ENCODE data around the gene FARS2. TPM values are rescaled to one million over a fixed set of nuclear protein-coding genes. Genes with fewer than 3 reads are reported as not detected.

Gene FARS2
- total and polyA plus RNA-seq, 9 of the 15 experiments (the other 6 are each of a cell fraction or from before 2014, with no cell fraction given), result 16.5 to 62.2 (median 27.0) TPM

DNA sequence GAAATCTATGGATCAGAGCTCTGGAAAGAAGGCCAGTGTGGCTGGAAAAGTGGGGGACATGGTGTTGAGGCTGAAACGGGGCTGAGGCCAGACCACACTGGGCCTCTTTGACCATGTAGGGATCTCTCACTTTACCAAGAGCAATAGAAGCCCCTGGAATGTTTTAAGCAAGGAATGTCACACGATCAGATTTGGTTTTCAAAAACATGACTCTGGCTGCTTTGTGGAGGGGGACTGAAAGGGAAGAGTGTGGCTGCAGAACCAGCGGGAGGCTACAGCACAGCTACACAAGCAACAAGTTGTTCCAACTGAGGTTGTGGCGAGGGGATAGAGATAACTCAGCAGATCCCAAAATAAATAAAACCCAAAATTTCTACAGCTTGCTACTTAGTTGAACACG is 399.5 kb downstream of the FARS2 start (continued):
- TF ChIP-seq MCM7 (IDR thresholded peaks at IDR 0.05), result no peak
- TF ChIP-seq GATAD2A (IDR thresholded peaks at IDR 0.05), result no peak
- TF ChIP-seq NFE2L1 (tag; IDR thresholded peaks at IDR 0.05; ENCODE audit: borderline replicate concordance, low read depth), result no peak
- no peak for TF ChIP-seq XRCC3 (IDR thresholded peaks at IDR 0.05)
- no peak for TF ChIP-seq SMARCB1 (IDR thresholded peaks at IDR 0.05; ENCODE audit: insufficient read length, low read depth)
- TF ChIP-seq, protein P1, sequence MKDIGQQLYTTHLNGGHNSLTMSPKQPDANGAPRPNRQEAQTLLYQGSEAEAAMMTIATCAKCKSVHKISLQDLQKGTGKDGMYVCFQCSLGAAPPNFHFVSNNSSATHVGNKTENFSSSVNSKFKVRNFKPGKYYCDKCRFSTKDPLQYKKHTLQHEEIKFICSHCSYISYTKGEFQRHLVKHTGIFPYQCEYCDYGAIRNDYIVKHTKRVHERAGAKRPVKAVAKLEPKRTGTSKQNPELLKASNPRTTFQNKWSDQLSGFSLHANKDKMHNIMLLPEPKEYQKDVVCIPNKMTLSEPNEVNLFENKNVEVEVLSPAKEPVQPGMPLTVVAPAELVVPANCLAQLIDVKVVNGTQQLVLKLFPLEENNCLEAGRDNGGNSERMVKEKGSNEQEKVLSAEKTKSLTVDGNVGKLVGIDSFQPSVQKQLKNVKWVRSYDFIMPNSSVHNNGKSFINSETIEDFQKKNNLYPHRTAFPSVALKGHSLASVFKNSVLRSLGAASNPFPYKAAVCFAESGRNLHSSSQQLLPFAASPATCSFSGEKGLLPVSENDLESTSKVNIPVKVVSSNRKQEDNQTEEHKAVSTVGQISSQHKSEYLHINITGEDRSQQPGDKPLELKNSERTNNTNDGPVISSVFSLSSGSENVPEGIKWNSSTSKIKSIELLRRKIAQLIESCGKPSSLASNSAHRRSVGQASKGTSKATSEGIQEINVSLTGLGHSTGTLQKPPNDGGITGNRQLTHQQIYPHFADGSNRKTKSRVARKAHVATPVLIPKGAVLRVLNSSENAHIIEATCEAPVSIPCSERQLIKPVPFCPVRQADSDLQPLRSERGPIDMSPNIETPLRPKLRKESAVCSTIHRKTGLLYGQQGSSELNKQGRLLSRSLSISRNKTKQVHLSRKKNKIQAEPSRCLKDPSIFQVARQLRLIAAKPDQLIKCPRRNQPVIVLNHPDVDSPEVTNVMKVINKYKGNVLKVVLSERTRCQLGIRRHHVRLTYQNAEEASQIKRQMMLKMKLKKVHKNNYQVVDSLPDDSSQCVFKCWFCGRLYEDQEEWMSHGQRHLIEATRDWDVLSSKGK (CRISPR knock-in tag; IDR thresholded peaks at IDR 0.05), result no peak
- TF ChIP-seq, protein P2, sequence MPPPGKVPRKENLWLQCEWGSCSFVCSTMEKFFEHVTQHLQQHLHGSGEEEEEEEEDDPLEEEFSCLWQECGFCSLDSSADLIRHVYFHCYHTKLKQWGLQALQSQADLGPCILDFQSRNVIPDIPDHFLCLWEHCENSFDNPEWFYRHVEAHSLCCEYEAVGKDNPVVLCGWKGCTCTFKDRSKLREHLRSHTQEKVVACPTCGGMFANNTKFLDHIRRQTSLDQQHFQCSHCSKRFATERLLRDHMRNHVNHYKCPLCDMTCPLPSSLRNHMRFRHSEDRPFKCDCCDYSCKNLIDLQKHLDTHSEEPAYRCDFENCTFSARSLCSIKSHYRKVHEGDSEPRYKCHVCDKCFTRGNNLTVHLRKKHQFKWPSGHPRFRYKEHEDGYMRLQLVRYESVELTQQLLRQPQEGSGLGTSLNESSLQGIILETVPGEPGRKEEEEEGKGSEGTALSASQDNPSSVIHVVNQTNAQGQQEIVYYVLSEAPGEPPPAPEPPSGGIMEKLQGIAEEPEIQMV (tag; conservative IDR thresholded peaks at IDR 0.05; ENCODE audit: low read depth), result no peak
- no peak for TF ChIP-seq TCF3 (CRISPR knock-in tag; IDR thresholded peaks at IDR 0.05)
- no peak for TF ChIP-seq HDAC8 (tag; IDR thresholded peaks at IDR 0.05)
